GM18526 (cell line): ENCODE data around the gene PDE1A.

Source experiments
- POLR2A ChIP-seq: IDR thresholded peaks from 3 replicates; pipeline ENCODE4 v1.6.1; 2011; ENCODE audit not compliant: insufficient read length; ENCODE audit errors: extremely low read depth

The PDE1A gene

GRCh38 chr2:182228741-182229140 is 198.1 kb downstream of the PDE1A start:
- no peak for TF ChIP-seq POLR2A

- no peak for TF ChIP-seq POLR2A
These were observed 198.8 kb downstream of the PDE1A start for GRCh38 chr2:182228073-182228473.

GRCh38 chr2:182226807-182227206 is 200.0 kb downstream of the PDE1A start:
- no peak for TF ChIP-seq POLR2A

GRCh38 chr2:182224669-182225068 is 202.2 kb downstream of the PDE1A start:
- no peak for TF ChIP-seq POLR2A

GRCh38 chr2:182220998-182221397 is 205.8 kb downstream of the PDE1A start:
- no peak for TF ChIP-seq POLR2A

- no peak for TF ChIP-seq POLR2A
These were observed 206.5 kb downstream of the PDE1A start for GRCh38 chr2:182220335-182220734.

GRCh38 chr2:182210669-182211068 is 216.2 kb downstream of the PDE1A start:
- TF ChIP-seq POLR2A = no peak

- TF ChIP-seq POLR2A = no peak
These were observed 218.4 kb downstream of the PDE1A start for GRCh38 chr2:182208421-182208820.

GRCh38 chr2:182207049-182207746 is 219.6 kb downstream of the PDE1A start:
- TF ChIP-seq POLR2A = no peak

GRCh38 chr2:182197529-182197928 is 229.3 kb downstream of the PDE1A start:
- TF ChIP-seq POLR2A = no peak

GRCh38 chr2:182193291-182193690 is 233.5 kb downstream of the PDE1A start:
- TF ChIP-seq POLR2A = no peak

GRCh38 chr2:182191061-182191460 is 235.8 kb downstream of the PDE1A start:
- no peak for TF ChIP-seq POLR2A

GRCh38 chr2:182187130-182187529 is 239.7 kb downstream of the PDE1A start:
- no peak for TF ChIP-seq POLR2A

- TF ChIP-seq POLR2A = no peak
These were observed 240.6 kb downstream of the PDE1A start for GRCh38 chr2:182186132-182186735.

GRCh38 chr2:182182436-182182835 is 244.4 kb downstream of the PDE1A start:
- no peak for TF ChIP-seq POLR2A

- no peak for TF ChIP-seq POLR2A
These were observed 245.5 kb downstream of the PDE1A start for GRCh38 chr2:182181381-182181780.

- no peak for TF ChIP-seq POLR2A
These were observed 247.7 kb downstream of the PDE1A start for GRCh38 chr2:182179176-182179575.
